ENCODE measurements around the gene AIM2.

The AIM2 gene

DNA sequence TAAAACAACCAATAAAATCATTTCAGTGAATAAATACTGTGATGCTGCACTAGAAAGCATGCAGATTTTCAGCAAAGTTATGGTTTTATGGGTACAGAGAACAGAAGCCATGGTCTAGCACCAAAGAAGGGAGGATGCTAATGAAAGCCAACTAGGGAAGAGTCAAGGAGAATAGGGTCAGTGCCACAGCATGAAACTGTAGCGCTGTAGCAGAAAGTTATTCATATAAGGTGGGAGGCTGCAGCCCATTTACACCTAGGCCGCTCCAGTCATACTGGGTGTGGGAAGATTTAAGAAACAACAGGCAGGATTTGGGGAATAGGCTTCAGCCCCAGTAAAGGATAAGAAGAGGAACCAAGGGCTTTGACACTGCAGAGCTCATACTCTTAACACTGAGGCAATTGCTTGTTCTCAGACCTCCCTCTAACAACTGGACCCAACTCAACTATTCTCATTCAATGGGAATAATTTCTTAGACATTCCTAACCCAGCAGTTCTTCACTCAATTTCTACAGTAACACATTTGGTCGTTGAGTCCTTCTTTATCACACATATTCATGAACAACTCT lies 62.5 kb downstream of the AIM2 start:
- DNase-seq = no peak

DNA sequence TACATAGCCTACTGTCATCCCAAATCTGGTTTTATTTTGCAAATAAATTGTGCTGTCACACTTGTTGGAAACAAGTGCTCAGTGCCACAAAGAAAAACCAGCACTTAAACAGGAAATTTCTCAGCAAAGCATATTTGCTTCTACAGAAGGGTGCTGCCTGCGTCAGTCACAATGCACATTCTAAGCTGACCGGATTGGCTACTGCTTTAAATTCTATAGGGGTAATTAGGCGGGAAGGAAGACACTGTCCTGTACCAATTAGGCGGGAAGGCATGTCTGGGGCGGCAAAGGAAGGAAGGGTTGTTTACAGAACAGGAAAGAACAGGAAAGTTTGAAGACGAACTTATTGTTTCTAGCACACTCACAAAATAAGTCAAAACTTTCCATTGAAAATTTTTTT lies 64.1 kb downstream of the AIM2 start:
- DNase-seq = no peak
